ENCODE results near the gene CD82.

CD82 gene

DNA sequence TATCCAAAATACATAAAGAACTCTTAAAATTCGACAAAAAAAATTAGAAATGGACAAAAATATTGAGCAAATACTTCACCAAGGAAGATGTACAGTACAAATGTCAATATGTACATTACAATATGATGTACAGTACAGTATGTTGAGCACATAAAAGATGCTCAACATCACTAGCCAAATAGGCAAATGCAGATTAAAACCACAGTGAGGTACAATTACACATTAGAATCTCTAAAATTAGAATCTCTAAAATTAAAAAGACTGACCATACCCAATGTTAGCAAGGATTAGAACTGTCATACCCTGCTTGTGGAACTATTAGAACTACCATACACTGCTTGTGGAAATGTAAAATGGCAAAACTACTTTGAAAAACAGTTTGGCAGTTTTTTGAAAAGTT lies 82.6 kb downstream of the CD82 start:
- no peak for DNase-seq (ENCODE audit: low read depth, low spot score)
- TF ChIP-seq, protein P1, sequence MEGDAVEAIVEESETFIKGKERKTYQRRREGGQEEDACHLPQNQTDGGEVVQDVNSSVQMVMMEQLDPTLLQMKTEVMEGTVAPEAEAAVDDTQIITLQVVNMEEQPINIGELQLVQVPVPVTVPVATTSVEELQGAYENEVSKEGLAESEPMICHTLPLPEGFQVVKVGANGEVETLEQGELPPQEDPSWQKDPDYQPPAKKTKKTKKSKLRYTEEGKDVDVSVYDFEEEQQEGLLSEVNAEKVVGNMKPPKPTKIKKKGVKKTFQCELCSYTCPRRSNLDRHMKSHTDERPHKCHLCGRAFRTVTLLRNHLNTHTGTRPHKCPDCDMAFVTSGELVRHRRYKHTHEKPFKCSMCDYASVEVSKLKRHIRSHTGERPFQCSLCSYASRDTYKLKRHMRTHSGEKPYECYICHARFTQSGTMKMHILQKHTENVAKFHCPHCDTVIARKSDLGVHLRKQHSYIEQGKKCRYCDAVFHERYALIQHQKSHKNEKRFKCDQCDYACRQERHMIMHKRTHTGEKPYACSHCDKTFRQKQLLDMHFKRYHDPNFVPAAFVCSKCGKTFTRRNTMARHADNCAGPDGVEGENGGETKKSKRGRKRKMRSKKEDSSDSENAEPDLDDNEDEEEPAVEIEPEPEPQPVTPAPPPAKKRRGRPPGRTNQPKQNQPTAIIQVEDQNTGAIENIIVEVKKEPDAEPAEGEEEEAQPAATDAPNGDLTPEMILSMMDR (IDR thresholded peaks at IDR 0.05; ENCODE audit: insufficient read depth, low read length, missing control alignments) = no peak
- CTCF ChIA-PET = interaction anchor here (1.2 kb wide), 1 partner anchor 263 kb away, joined by 3 read pairs; no protein-coding TSS in a partner anchor
- no peak overlapping the region for H3K4me3 ChIP-seq (ENCODE audit: low read depth, low read length)
- POLR2A ChIA-PET = no interaction called here

DNA sequence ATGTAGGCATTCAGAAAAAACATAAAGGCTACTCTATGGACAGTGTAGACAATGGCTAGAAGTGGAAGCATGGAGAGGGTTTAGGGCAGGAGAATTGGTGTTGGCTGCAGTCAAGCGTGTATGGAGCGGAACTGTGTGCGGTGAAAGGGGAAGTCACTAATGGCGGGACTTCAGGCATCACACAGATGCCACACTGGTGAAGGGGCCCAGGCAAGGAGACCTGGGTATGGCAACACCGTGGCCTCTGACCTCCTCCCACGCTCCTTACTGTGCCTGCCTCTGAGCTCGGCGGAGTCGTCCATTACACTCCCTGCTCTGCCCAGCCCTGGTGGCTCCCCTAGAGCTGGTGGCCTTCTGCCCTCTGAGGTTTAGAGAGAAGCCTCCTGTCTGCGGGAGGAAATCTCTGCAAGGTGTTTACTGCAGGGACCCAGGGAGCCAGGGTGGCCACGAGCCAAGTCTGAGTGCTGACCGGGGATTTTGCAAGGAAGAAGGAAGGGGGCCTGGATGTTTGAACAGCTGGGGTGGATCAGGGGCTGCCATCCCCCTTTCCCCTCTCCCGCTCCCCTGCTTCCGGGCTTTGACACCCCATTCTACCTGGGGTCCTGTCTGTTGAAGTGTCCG lies 86.2 kb downstream of the CD82 start:
- H3K4me3 ChIP-seq (ENCODE audit: low read depth, low read length) = no peak overlapping the region
- TF ChIP-seq, protein P1 (IDR thresholded peaks at IDR 0.05; ENCODE audit: insufficient read depth, low read length, missing control alignments) = no peak
- POLR2A ChIA-PET = no interaction called here
- DNase-seq (ENCODE audit: low read depth, low spot score) = no peak
- CTCF ChIA-PET = interaction anchor here (1.6 kb wide), 1 partner anchor 95 kb away, joined by 5 read pairs; no protein-coding TSS in a partner anchor

DNA sequence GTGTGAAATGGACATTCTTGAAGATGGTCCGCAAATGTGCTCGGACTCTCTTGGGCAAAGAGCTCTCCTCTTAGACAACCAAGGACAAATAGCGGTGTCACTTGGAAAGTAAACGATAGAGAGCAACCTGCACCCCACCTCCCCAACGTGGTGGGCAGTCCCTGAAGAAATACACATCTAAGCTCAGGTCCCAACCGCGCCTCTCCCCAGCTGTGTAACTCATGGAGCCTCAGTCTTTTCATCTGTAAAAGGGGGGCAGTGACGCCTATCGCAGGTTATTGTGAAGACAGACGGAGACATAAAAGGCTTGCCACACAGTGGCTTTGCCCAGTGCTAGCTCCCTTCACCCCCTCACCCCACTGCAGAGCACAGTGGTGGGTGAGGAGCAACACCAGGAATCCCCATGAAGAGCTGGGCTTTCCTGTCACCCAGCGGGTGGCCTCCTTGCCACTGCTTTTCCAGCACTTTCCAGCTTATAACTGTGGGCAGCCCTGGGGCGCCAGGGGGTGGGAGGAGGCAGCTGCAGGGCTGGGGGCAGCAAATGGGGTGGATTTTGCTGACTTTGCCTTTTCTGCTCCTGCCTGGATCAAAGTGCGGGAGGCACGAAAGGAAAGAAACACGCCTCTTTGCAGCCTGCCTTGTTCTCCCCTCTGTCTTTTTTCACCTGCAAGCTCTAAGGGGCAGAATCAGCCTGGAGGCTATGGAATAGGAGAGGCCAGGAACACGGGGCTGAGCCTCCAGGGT lies 87.6 kb downstream of the CD82 start:
- no peak overlapping the region for H3K4me3 ChIP-seq (ENCODE audit: low read depth, low read length)
- DNase-seq (ENCODE audit: low read depth, low spot score) = no peak
- TF ChIP-seq, protein P1 (IDR thresholded peaks at IDR 0.05; ENCODE audit: insufficient read depth, low read length, missing control alignments) = no peak
- CTCF ChIA-PET = interaction anchor here (1.0 to 1.6 kb wide), 3 partner anchors 14 to 96 kb away, joined by 3 to 5 read pairs (median 3); no protein-coding TSS in a partner anchor
- POLR2A ChIA-PET = no interaction called here

DNA sequence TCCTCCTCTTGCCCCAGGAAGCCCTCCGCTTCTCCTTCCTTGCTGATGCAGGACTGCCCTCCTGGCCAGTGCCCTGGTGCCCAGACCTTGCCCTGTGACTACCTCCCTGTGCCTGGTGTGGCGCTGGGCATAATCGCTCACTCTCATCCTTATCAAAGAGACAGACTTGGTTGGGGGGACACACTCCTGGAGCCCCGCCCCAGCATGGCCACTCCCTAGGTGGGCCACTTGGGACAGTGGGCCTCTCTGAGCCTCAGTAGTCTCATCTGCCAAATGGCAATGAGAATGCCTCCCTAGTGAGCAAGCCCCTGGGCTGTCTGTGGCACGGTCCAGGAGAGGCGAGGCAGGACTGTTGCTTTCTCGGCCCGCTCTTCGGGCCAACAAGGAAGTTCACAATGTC lies 88.6 kb downstream of the CD82 start:
- POLR2A ChIA-PET = no interaction called here
- CTCF ChIA-PET = interaction anchor here (1.3 kb wide), 1 partner anchor 240 kb away, joined by 3 read pairs; no protein-coding TSS in a partner anchor

DNA sequence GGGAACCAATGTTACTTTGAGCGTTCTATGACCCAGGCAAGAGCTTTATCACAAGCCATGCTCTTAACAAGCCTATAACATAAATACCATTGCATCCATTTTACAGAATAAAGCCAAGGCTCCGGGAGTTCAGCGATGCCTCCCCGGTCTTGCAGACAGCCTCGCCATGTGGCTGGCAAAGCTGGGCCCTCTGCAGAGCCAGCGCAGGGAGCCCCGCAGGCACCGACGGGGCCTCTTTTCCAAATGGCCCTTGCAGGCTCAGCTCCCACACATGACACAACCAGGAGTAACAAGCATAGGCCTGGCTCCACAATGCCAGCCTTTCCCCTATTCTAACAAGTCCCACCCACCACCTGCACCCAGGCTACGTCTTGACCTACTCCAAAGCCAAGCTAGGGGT lies 89.1 kb downstream of the CD82 start:
- TF ChIP-seq, protein P1 (IDR thresholded peaks at IDR 0.05; ENCODE audit: insufficient read depth, low read length, missing control alignments) = no peak
- DNase-seq (ENCODE audit: low read depth, low spot score) = no peak
- ChIA-PET CTCF (interaction anchor here (1.3 kb wide), 1 partner anchor 239 kb away, joined by 3 read pairs; no protein-coding TSS in a partner anchor), POLR2A (interaction anchor here (0.6 kb wide), 1 partner anchor 16 kb away, joined by 3 read pairs; no protein-coding TSS in a partner anchor)
- H3K4me3 ChIP-seq (ENCODE audit: low read depth, low read length) = no peak overlapping the region

More for the DNA sequence above, 88.6 kb downstream of the CD82 start:
- DNase-seq (ENCODE audit: low read depth, low spot score) = no peak
- TF ChIP-seq, protein P1 (IDR thresholded peaks at IDR 0.05; ENCODE audit: insufficient read depth, low read length, missing control alignments) = no peak
- H3K4me3 ChIP-seq (ENCODE audit: low read depth, low read length) = no peak overlapping the region
